Activated CD4-positive, alpha-beta T cell treated with anti-CD3 and anti-CD28 coated beads for 24 hours (primary cell): ENCODE data around the gene NXPE3.
"Not testable (repeated sequence)": the region's sequence is repeated elsewhere in the genome, so short reads cannot be mapped to it uniquely, and the experiment has no call there.

ENCODE experiments used
- DNase-seq, 2 donors: peaks; one replicate each; pipeline ENCODE4 v3.0.0-alpha.2; 2020; ENCODE audit warnings: low read depth in 2 of 2

NXPE3 gene

DNA sequence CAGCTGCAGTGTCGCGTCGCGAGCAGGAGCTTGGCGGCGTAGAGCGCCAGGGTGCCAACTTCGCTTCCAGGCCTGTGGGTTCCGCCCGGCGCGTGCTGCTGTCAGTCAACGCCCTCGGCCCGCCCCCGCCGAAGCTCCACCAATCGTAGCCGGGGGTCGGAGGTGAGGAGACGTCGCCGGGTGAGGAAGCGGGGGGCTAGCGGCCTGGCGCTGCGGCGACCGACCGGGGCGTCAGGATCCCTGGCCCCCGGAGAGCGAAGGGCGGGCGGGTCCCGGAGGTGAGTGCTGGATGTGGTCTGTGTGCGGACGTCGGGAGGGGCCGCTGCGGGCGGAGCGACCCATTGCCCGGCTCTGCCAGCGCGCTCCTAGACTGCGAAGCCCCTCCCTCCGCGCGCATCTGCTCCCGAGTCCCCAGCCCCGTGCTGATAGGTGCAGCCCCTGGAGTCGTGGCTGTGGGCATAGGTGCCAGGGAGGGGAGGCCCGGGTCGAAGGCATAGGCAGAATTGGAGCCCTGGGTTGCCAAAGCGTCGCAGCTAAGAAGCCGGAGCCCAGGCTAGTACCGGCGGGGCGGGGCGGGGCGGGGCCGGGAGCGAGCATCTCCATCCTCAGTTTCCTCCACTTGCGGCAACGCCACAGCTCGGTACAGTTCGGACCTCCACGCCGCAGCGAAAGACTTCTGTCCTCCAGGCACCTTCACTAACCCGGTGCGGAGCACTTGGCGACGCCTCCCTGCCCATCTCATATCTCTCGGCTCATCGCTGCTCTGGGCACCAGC lies at the start of gene NXPE3:
TSS of gene NXPE3 (plus strand) at position 165 of the 775 bp plus-strand sequence. CDS start 6,386 bp downstream, outside the sequence.
- peak; percentile 91 for DNase-seq

DNA sequence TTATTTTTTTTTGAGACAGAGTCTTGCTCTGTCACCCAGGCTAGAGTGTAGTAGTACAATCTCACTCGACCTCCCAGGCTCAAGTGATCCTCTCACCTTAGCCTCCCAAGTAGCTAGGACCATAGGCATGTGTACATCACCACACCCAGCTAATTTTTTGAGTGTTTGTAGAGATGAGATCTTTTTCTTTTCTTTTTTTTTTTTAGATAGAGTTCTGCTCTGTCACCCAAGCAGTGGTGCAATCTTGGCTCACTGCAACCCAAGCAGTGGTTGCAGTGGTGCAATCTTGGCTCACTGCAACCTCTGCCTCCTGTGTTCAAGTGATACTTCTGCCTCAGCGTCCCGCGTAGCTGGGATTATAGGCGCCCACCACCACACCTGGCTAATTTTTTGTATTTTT lies 49.4 kb upstream of the NXPE3 start:
- DNase-seq = no peak

DNA sequence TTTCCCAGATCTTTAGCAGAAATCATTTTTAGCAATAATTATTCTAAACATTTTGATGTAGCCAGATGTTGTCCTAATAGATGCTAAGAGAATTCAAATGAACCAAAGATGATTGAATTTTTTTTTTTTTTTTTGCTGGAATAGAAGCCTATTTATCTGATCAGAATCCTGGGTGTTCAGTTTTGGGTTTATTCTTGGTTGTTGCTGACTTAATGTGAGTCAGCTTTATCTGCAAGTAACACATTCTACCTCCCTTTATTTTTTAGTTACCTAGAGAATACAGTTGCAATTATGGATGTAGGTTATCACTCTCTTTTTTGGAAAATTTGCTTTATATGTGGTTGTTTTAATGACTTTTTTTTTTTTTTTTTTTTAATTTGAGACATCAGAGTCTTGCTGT lies 48.2 kb upstream of the NXPE3 start:
- DNase-seq = no peak

DNA sequence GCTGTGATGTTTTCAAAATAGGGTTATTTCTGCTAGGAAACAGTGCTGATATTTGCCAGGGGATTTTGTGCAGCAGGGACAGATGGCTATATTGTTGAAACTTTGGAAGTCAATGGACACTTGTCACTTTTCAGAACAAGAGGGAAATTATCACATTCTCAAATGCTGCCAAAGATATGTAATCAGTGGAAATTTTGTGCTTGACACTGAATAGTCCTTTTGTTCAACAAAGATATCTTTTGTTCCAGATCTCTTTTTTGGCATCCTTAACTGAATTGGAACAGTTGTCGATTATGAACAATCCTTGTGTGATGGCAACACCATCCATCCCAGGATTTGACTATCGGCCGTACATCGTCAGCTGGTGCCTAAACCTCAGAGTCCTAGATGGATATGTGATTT lies 46.8 kb upstream of the NXPE3 start:
- DNase-seq = no peak

DNA sequence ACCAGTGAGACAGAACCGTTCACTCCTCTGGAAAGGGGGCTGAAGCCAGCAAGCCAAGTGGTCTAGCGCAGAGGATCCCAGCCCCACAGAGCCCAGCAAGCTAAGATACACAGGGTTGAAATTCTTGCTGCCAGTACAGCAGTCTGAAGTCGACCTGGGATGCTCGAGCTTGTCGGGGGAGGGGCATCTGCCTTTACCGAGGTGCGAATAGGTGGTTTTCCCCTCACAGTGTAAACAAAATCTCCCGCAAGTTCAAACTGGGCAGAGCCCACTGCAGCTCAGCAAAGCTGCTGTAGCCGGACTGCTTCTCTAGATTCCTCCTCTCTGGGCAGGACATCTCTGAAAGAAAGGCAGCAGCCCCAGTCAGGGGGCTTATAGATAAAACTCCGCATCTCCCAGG lies 43.2 kb upstream of the NXPE3 start:
- no peak for DNase-seq

DNA sequence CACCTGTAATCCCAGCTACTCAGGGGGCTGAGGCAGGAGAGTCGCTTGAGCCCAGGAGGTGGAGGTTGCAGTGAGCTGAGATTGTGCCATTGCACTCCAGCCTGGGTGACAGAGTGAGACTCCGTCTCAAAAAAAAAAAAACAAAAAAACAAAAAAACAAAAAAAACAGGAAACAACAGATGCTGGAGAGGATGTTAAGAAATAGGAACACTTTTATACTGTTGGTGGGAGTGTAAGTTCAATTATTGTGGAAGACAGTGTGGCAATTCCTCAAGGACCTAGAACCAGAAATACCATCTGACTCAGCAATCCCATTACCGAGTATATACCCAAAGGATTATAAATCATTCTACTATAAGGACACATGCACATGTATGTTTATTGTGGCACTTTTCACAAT lies 37.1 kb upstream of the NXPE3 start:
- DNase-seq = not testable (repeated sequence)

DNA sequence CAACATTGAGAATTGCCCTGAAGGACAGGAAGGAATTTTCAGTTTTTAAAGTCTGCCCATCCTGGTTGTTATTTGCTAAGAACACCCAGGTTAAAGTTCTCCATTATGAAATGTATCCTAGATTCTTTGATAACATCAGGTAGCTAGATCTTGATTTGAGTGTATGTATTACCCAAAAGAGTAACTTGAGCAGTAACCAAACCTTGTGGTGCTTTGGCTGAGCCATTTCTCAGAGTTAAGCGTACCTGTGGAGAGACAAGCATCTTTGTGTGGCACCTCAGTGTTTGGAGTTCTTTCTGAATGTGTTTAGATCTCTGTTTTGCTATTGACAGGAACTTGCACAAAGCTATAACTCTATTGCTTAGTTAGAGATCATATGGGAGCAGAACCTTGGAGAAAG lies 34.2 kb upstream of the NXPE3 start:
- DNase-seq = no peak

DNA sequence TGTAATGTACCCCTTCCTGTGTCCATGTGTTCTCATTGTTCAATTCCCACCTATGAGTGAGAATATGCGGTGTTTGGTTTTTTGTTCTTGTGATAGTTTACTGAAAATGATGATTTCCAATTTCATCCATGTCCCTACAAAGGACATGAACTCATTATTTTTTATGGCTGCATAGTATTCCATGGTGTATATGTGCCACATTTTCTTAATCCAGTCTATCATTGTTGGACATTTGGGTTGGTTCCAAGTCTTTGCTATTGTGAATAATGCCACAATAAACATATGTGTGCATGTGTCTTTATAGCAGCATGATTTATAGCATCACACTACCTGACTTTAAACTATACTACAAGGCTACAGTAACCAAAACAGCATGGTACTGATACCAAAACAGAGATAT lies 33.1 kb upstream of the NXPE3 start:
- not testable (repeated sequence) for DNase-seq

DNA sequence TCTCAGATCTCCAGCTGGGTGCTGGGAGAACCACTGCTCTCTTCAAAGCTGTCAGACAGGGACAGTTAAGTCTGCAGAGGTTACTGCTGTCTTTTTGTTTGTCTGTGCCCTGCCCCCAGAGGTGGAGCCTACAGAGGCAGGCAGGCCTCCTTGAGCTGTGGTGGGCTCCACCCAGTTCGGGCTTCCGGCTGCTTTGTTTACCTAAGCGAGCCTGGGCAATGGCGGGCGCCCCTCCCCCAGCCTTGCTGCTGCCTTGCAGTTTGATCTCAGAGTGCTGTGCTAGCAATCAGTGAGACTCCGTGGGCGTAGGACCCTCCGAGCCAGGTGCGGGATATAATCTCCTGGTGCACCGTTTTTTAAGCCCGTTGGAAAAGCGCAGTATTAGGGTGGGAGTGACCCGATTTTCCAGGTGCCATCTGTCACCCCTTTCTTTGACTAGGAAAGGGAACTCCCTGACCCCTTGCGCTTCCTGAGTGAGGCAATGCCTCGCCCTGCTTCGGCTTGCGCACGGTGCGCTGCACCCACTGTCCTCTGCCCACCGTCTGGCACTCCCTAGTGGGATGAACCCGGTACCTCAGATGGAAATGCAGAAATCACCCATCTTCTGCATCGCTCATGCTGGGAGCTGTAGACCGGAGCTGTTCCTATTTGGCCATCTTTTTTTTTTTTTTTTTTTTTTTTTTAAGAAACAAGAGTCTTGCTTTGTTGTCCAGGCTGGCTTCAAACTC lies 25.5 kb upstream of the NXPE3 start:
- not testable (repeated sequence) for DNase-seq

DNA sequence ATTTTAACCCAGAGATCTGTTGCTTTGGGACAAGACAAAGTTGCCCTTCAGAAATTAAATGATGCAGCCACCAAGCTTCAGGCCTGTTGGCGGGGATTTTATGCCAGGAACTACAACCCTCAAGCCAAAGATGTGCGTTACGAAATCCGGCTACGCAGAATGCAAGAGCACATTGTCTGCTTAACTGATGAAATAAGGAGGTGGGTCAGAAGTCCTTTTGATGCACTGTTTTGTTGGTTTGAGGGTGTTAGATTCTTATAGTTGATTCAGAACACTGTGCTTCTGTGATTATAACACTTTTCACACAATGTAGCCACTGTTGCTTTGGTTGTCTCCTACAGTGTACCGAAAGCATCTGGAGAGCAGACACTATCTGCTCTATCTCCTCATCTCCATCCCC lies 20.8 kb upstream of the NXPE3 start:
- no peak for DNase-seq

DNA sequence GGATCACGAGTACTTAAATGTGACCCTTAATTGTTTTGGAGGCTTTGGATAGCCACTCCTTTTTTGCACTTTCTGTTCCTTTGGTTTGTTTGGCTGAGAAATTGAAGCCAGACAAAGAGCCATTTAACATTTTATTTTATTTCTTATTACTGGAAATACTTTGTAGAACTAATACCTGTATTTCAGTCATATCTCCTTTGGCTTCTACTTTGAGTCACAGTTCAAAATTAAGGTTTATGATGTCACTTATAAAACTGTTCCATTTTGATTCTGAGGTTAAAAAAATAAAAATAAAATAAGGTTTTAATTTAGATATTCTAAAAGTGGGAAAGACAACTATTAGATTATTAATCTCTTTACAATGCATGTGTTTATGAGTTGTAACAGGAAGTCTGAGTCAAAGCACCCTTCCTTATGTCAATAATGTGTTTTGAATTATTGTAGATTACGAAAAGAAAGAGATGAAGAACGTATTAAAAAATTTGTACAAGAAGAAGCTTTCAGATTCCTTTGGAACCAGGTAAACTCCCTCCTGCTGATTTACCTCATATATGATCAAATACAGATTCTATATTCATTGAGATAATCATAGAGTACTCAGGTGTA lies 16.9 kb upstream of the NXPE3 start:
- no peak for DNase-seq

DNA sequence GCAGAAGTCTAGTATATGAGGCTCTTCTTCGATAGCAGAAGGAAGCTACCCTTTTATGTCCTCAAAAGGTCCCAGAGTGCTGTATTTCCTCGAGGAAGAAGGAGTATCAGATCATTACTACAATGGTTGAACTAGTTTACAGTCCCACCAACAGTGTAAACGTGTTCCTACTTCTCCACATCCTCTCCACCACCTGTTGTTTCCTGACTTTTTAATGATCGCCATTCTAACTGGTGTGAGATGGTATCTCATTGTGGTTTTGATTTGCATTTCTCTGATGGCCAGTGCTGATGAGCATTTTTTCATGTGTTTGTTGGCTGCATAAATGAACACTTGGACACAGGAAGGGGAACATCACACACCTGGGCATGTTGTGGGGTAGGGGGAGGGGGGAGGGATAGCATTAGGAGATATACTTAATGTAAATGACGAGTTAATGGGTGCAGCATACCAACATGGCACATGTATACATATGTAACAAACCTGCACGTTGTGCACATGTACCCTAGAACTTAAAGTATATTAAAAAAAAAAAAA lies 1.2 kb upstream of the NXPE3 start:
- not testable (repeated sequence) for DNase-seq

DNA sequence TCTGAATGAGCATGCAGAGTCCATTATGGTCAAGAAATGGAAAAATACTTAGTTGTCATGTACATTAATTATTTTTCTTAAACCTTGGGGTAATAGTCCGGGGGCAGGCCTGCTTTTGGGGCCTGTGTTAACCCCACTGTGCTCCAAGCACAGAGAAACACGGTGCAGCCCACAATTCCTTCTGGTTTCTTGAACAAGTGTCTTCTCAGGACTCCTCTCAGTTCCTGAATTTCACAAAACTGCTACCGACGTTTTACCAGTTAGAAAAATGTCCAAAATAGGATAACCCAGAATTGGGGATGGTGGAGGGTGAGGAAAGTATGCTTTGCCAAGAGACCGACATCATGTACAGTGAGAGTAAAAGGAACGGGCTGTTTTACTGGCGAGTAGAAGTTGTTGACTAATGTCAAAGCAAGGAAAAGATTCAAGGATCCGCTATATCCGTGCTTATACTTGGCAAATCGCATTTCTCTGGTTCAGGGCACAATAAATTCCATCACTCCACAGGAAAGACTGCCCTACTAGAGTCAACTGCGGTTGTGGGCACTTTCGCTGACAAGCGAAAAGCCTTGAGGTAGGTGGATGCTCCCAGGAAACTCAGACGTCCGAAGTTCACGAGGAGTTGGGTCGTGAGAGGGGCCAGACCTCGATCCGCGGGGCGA lies 495 bp upstream of the NXPE3 start:
- DNase-seq = no peak

DNA sequence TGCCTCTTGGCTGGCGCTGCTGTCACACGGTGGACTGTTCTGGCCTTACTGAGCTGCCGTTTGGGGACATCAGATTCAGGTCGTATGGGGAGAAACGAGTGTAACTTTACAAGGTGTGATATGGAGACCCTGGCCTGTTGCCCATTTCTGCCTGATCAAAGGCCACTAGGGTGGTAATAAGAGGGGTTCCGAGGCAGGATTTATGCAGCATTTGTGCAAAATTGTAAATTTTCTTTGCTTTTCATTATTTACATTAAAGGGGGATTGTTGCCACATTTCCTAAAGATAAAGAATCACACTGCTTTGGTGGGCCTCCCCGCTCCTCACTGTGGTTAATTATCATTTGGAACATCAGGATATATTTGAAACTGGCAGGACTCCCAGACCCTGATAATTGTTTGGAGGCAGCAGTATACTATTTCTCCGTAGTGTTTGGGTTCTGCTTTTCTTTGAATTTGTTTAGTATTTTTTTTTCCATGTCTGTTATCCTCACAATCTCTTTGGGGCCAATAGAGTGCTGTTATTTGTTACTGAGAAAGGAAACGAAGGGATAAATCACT lies 891 bp downstream of the NXPE3 start:
- no peak for DNase-seq

DNA sequence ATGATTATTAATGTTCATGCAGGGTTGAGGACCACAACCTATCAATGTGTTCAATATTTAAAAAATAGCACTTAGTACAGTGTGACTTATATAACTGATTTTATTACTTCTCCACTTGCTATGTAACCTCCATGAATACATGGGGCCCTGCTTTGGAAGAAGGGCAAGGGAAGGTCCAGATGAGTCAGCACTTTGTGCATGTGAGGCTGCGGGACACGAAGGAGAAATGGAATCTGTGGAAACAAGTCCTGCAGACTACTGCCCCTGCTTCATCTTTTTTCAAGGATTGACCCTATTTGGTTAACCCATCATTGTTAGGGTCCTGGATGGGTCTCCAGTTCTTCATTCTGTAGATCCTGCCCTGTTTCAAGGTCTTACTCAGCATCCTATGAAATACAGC lies 1.6 kb downstream of the NXPE3 start:
- DNase-seq = no peak

DNA sequence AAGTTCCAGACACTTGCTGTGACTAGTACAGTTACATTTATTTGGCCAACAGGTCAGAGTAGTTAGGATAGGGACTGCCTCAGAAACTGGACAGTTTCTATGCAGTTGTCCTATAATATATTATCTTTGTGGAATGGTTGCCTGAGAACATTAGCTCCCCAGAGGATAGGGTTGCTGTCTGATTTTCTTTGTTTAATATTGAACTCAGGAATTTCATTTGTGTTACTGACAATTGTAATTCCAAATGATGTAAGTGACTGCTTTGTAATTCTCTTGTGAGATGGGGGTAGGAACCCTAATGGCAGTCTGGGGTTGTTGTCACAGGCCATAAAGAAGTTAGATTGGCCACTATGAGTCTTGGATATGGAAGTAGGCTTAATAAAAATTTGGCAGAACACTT lies 2.2 kb downstream of the NXPE3 start:
- DNase-seq = no peak

DNA sequence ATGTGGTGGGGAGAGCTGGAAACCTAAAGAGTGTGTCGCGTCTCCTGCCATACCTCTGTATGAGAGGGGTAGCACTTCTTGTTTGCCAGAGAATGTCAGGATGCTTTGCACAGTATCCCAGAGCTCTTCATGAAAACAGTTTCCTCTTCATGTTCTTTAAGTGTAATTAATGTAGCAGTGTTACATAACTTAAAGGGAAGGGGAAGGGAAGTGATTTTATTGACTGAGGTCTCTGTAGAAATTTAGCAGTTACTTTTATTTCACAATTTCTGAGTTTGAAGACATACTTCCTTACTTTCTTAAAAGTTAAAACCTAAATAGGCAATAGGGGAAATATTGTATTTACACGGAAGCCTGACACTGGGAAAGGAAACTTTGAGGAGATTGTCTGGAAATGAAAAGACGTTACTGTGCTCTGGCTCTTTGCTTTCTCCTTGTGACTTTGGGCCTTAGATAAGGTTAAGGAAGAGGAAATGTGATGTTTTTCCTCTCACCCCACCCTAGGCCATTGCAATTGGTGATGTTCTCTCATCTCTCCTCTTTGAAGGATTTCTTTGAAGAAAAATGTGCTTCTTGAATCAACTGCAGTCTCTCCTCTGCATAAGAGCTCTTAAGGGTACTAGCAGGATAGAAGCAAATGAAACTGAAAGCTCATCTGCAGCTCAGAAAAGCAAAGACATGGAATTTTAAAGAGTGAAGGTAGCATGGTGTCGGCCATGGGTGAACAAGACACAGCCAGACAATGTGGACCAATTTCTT lies 6.0 kb downstream of the NXPE3 start:
- no peak for DNase-seq

DNA sequence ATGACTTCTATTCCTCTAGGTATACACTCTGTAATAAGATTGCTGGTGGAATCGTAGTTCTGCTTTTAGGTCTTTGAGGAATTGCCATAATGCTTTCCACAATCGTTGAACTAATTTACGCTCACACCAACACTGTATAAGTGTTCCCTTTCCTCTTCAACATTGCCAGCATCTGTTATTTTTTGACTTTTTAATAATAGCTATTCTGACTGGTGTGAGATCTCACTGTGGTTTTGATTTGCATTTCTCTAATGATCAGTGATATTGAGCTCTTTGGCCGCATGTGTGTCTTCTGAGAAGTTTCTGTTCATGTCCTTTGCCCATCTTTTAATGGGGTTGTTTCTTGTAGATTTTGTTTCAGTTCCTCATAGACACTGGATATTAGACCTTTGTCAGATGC lies 12.8 kb downstream of the NXPE3 start:
- no peak for DNase-seq

DNA sequence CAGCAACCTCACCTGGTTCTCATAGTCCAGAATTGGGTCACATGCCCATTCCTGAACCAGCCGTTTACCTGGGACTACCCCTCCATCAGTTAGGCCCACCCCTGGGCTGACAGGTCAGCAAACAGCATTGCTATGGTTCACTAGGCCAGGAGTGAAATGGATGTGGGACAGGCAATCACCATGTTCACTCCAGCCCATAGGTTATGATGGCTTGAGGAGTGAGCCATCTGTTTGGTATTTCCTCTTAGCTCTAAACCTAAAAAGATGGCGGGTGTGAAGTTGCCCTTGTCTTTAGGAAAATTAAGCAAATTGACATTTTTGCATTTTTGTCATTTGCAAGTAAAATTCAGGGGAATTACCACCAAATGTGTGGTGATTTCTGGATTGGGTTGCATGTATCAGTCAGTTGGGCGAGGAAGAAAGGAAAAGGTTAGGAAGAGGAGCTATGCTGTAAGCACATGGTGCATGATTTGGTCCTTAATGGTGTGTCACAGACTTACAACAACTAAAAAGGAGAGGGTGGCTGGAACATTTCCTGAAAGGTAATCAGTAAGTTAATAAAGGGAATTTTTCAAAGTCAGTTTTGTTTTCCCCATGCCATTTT lies 17.2 kb downstream of the NXPE3 start:
- DNase-seq = no peak

DNA sequence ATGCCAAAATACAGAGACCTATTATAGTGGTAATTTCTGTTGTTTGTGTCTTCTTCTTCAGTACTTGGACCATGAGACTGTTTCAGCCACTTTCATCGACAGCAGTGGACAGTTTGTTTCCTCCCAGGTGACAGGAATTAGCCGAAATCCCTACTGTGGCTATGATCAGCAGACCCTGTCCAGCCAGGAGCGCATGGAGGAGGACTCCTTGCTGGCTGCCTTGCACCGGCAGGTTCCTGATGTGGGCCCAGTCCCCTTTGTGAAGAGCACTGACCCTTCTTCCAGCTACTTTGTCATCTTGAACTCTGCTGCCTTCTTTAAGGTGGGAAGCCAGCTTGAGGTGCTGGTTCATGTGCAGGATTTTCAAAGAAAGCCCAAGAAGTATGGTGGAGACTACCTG lies 22.2 kb downstream of the NXPE3 start:
- DNase-seq = no peak

DNA sequence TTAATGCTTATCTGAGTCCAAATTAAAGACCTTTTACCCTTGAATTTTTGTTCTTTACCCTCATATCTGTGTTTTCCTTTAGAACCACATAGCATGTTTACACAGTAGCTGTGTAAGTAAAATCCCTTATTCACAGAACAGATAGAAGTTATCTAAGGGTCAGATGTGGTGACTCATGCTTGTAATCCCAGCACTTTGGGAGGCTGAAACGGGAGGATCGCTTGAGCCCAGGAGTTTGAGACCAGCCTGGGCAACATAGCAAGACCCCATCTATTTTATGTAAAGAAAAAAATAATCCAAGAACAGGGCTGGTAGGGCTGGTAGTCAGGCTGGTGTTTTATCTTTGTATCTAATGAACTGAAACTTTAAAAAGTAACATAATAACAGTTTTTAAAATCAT lies 23.2 kb downstream of the NXPE3 start:
- DNase-seq = no peak
